Upper lobe of left lung (tissue), 4 donors: ENCODE results near the gene FASTKD3.

ENCODE experiments used
- EP300 ChIP-seq, 4 donors: sonication (generic); formaldehyde crosslinking; IDR thresholded peaks; one replicate each; pipeline ENCODE4 v1.5.1; 2017; ENCODE audit warnings: antibody characterized with exemption in 4 of 4, control low read depth in 2 of 4
- POLR2A ChIP-seq, 4 donors: fragments of 450-650 bp; IDR thresholded peaks; one replicate each; pipeline ENCODE4 v1.5.1; 2016 to 2017; ENCODE audit warnings: antibody characterized with exemption in 4 of 4, mild to moderate bottlenecking in 2 of 4
- POLR2AphosphoS5 ChIP-seq, 2 donors: sonication (generic); formaldehyde crosslinking; IDR thresholded peaks; one replicate each; pipeline ENCODE4 v1.5.1; 2017; ENCODE audit warnings: antibody characterized with exemption in 2 of 2
- TF ChIP-seq, protein P1 (sequence below), 6 experiments: fragments of 450-650 bp in 4 of 6; fragments of 200-600 bp in 2 of 6; sonication (generic) in 2 of 6; IDR thresholded peaks; one replicate each; pipeline ENCODE4 v1.5.1; 2016 to 2019; ENCODE audit warnings: antibody characterized with exemption in 6 of 6

DNA sequence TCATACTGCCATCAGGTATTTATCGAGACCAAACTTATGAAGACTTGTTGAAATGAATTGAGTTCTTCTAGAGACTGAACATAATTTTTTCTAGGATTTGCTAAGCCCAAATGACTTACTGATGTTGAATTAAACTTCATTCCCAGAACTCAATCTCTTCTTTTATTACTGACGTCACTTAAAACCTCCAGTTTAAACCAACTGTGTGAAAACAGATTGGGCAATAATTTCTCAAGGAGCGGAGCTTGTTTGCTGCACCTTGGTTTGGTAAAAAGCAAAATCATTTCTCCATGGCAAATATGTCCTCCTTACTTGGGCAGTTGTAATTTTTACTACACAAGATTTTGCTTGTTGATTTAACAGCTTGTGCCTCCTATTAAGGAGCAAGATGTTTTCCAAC lies 55.3 kb downstream of the FASTKD3 start:
- TF ChIP-seq POLR2A (IDR thresholded peaks at IDR 0.05), result no peak
- TF ChIP-seq, protein P1, sequence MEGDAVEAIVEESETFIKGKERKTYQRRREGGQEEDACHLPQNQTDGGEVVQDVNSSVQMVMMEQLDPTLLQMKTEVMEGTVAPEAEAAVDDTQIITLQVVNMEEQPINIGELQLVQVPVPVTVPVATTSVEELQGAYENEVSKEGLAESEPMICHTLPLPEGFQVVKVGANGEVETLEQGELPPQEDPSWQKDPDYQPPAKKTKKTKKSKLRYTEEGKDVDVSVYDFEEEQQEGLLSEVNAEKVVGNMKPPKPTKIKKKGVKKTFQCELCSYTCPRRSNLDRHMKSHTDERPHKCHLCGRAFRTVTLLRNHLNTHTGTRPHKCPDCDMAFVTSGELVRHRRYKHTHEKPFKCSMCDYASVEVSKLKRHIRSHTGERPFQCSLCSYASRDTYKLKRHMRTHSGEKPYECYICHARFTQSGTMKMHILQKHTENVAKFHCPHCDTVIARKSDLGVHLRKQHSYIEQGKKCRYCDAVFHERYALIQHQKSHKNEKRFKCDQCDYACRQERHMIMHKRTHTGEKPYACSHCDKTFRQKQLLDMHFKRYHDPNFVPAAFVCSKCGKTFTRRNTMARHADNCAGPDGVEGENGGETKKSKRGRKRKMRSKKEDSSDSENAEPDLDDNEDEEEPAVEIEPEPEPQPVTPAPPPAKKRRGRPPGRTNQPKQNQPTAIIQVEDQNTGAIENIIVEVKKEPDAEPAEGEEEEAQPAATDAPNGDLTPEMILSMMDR (IDR thresholded peaks at IDR 0.05), result no peak
- TF ChIP-seq EP300 (IDR thresholded peaks at IDR 0.05), result no peak
- TF ChIP-seq POLR2AphosphoS5 (IDR thresholded peaks at IDR 0.05), result no peak
